GM12873 (cell line): Measurements from ENCODE around the gene HNF1B.

Experiments
- CTCF ChIP-seq: IDR thresholded peaks from 2 replicates; pipeline ENCODE4 v1.5.1; 2012; ENCODE audit warnings: low read depth, mild to moderate bottlenecking, moderate library complexity, low read length, control low read depth; ENCODE audit not compliant: insufficient read depth; ENCODE audit errors: missing control alignments

Gene HNF1B

GRCh38 chr17:37667039-37667438 lies 77.8 kb downstream of the HNF1B start:
- TF ChIP-seq CTCF, result no peak

- no peak for TF ChIP-seq CTCF
These were observed 80.6 kb downstream of the HNF1B start for GRCh38 chr17:37664214-37664613.

DNA sequence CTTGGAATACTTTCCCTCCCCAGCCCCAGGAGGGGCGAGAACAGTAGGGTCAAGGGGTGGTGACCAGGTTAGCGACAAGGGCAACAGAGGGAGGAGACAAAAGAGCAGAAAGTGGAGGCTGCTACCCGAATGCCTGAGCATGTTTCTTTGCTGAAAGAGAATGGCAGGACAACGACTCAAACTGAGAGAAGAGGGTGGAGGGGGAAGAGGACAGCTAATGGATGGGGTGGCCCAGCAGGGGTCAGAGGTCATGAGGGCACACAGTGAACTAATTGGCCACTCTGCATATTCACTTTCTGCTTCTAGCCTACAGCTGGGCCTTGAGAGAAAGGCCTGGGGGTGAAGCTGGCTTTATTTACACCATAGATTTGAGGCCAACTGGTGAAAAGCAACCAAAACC lies 82.5 kb downstream of the HNF1B start:
- TF ChIP-seq CTCF, result no peak

- peak; percentile 29 for TF ChIP-seq CTCF
These were observed 83.4 kb downstream of the HNF1B start for GRCh38 chr17:37661400-37662014.

DNA sequence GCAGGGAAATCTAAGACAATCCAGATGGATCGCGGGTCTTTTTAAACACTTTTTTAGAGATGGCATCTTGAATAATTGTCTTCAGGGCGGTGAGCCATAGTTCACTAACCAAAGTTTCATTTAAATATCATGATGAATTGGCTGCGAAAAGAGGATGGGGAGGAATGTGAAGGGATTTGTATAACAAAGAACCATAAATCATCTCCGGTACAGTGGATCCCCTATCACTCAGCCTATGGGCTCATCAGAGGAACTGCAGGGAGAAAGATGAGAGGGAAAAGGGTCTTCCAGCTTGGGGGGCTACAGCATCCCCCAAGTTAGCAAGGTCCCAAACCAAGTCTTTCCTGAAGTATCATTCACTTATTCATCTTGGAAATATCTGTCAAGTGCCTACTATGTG lies 84.9 kb downstream of the HNF1B start:
- TF ChIP-seq CTCF, result no peak

DNA sequence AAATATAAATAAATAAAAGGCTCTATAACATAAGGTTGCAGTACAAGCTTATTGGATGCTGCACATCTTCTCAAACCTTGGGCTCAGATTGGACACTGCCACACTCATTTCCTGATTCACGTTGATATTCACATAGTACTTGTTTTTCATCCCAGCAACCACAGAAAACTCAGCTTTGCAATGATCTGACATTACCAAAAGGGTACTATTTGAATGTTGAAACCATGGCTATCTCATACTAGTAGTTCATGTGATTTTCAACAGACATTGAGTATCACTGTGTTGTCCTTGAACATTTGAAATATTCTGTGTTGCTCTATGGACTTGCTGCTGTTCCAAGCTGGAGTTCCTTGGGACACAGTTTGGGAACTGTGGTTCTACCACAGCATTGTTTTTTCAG lies 87.7 kb downstream of the HNF1B start:
- no peak for TF ChIP-seq CTCF

DNA sequence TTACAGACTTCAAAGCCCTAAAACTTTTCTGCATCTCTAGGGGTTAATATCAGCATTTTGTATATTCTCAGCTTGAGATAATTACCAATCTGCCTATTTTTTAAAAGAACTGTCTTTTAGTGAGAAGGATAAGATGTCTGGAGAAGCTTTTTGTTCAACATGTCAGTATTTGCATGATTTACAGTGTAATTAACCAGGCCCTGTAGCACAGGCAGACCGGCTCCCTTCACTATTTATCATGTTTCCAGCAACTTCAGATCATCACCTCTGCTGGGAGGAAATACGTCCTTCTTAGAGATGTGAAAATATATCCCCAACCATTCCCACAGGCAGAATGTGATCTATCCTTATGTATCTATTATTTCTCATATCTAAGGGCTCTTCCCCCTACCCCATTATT lies 93.0 kb downstream of the HNF1B start:
- no peak for TF ChIP-seq CTCF

GRCh38 chr17:37650419-37651003 lies 94.3 kb downstream of the HNF1B start:
- peak; percentile 47 for TF ChIP-seq CTCF
